Upper lobe of left lung (tissue), 6 donors: ENCODE results near the gene YIPF4. TPM values are rescaled to one million over a fixed set of nuclear protein-coding genes. Genes with fewer than 3 reads are reported as not detected.
"Not testable (repeated sequence)": the region's sequence is repeated elsewhere in the genome, so short reads cannot be mapped to it uniquely, and the experiment has no call there.

ENCODE experiments used
- ATAC-seq, 2 donors: fragments of 200-7000 bp; cut with Tn5 transposase; one replicate each; pipeline ENCODE4 v1.9.1; 2022; ENCODE audit warnings: mild to moderate bottlenecking in 2 of 2, moderate library complexity in 2 of 2; ENCODE audit not compliant: low FRiP score in 2 of 2
- DNase-seq, 2 donors: peaks; one replicate each; pipeline ENCODE4 v3.0.0-alpha.2; 2019 to 2020
- H3K27ac ChIP-seq, 4 donors: fragments of 200-600 bp; sonication (generic); one replicate each; pipeline ENCODE4 v1.5.1; 2016 to 2019
- H3K27me3 ChIP-seq, 4 donors: fragments of 200-600 bp; sonication (generic); one replicate each; pipeline ENCODE4 v1.5.1; 2017 to 2019
- H3K36me3 ChIP-seq, 4 donors: fragments of 200-600 bp; sonication (generic); one replicate each; pipeline ENCODE4 v1.5.1; 2016 to 2019
- H3K4me1 ChIP-seq, 4 donors: fragments of 200-600 bp; sonication (generic); one replicate each; pipeline ENCODE4 v1.5.1; 2018 to 2019
- H3K4me3 ChIP-seq, 4 donors: fragments of 200-600 bp; sonication (generic); one replicate each; pipeline ENCODE4 v1.5.1; 2017 to 2019; ENCODE audit warnings: mild to moderate bottlenecking in 2 of 4, moderate library complexity in 1 of 4
- H3K9me3 ChIP-seq, 4 donors: fragments of 200-600 bp; sonication (generic); one replicate each; pipeline ENCODE4 v1.5.1; 2018 to 2019
- CTCF ChIP-seq, 6 experiments: fragments of 450-650 bp in 4 of 6; fragments of 200-600 bp in 2 of 6; sonication (generic) in 2 of 6; IDR thresholded peaks; one replicate each; pipeline ENCODE4 v1.5.1; 2016 to 2019; ENCODE audit warnings: antibody characterized with exemption in 6 of 6
- EP300 ChIP-seq, 4 donors: sonication (generic); formaldehyde crosslinking; IDR thresholded peaks; one replicate each; pipeline ENCODE4 v1.5.1; 2017; ENCODE audit warnings: antibody characterized with exemption in 4 of 4, control low read depth in 2 of 4
- POLR2A ChIP-seq, 4 donors: fragments of 450-650 bp; IDR thresholded peaks; one replicate each; pipeline ENCODE4 v1.5.1; 2016 to 2017; ENCODE audit warnings: antibody characterized with exemption in 4 of 4, mild to moderate bottlenecking in 2 of 4
- POLR2AphosphoS5 ChIP-seq, 2 donors: sonication (generic); formaldehyde crosslinking; IDR thresholded peaks; one replicate each; pipeline ENCODE4 v1.5.1; 2017; ENCODE audit warnings: antibody characterized with exemption in 2 of 2
- WGBS, 2 donors: methylation state at CpG; one replicate each; pipeline ENCODE4 v1.1.5; 2017 to 2018; 5-methylcytosine and 5-hydroxymethylcytosine counted together
- total RNA-seq, 6 donors: library from RNA; depleted of rRNA in 4 of 6; stranded (reverse); fragments of >200 nt in 4 of 6; gene quantifications; one replicate each; pipeline versions ENCODE4 v1.1.0 to v1.2.1, GENCODE V29; 2016 to 2021
- donor health status: DM: no; HTN: no; CAD: no; lungs with moderate emphysema.
- donor health status: DM: no; HTN: yes; CAD: no; lungs with severe emphysema.

Gene YIPF4
- total RNA-seq, 6 donors from 2014 or later: 13.1 to 46.5 (median 18.9) TPM

DNA sequence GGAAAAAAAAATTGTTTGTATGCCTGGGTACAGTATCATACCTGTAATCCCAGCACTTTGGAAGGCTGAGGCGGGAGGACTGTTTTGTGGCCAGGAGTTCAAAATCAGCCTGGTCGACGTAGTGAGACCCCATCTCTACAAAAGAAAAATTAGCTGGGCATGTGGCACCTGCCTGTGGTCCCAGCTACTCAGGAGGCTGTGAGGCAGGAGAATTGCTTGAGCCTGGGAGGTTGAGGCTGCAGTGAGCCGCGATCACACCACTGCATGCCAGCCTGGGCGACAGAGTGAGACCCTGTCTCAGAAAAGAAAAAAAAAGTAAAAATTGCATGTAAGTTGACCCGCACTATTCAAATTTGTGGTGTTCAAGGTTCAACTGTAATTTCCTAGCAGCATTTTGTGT, 32.9 kb downstream of the YIPF4 start:
- TF ChIP-seq EP300 (IDR thresholded peaks at IDR 0.05) (no peak), POLR2AphosphoS5 (IDR thresholded peaks at IDR 0.05) (no peak), POLR2A (IDR thresholded peaks at IDR 0.05) (no peak), CTCF (IDR thresholded peaks at IDR 0.05) (no peak)
- H3K9me3 ChIP-seq: no peaks in the 10 kb centered on the region
- ATAC-seq (no peak), DNase-seq (no peak)
- H3K27me3 ChIP-seq: no peaks in the 10 kb centered on the region
- no peaks in the 10 kb centered on the region for H3K4me1 ChIP-seq
- no peak overlapping the region for H3K27ac ChIP-seq
- H3K4me3 ChIP-seq: no peak overlapping the region
- WGBS, 2 donors: 87 to 92% methylated on average over 7 of the region's 7 CpGs
- H3K36me3 ChIP-seq: peaks cover 7 to 41% (median 18%) of the 10 kb centered on the region in 4 donors

DNA sequence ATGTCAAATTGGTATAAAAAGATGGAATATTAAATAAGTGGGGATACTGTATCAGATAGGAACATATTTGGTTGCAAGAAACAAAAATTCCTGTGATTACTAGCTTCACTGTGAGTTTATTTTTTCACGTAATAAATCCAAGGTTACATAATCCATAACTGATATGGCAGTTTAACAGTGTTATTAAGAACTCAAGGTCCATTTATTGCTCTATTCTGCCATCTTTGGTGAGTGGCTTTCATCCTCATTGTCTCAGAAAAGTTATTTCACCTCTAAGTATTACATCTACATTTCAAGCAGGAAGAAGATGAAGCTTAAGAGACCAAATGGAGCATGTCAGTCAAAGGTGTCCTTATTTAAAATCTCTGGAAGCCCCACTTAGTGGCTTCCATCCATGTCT, 37.2 kb downstream of the YIPF4 start:
- TF ChIP-seq EP300 (IDR thresholded peaks at IDR 0.05) (no peak), CTCF (IDR thresholded peaks at IDR 0.05) (no peak), POLR2AphosphoS5 (IDR thresholded peaks at IDR 0.05) (no peak), POLR2A (IDR thresholded peaks at IDR 0.05) (no peak)
- DNase-seq: no peak
- Histone ChIP-seq H3K36me3 (peaks cover 0 to 9% (median 4%) of the 10 kb centered on the region in 4 donors), H3K4me1 (no peaks in the 10 kb centered on the region), H3K9me3 (no peaks in the 10 kb centered on the region), H3K4me3 (no peak overlapping the region), H3K27ac (no peak overlapping the region), H3K27me3 (no peaks in the 10 kb centered on the region)
- WGBS, 2 donors: 91% methylated on average over 1 of the region's 1 CpG
- ATAC-seq: no peak

DNA sequence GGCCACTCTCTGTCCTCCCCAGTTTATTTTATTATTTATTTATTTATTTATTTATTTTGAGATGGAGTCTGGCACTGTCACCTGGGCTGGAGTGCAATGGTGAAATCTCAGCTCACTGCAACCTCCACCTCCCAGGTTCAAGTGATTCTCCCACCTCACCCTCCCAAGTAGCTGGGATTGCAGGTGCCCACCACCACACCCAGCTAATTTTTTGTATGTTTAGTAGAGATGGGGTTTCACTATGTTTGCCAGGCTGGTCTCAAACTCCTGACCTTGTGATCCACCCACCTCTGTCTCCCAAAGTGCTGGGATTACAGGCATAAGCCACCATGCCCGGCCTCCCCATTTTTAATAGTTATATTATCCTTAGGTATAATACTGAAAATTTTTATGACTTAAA, 51.0 kb downstream of the YIPF4 start:
- H3K27ac ChIP-seq, H3K4me3 ChIP-seq, H3K4me1 ChIP-seq, H3K9me3 ChIP-seq, H3K36me3 ChIP-seq, ATAC-seq, DNase-seq, H3K27me3 ChIP-seq: not testable (repeated sequence)
- 95% methylated on average over 1 of the region's 1 CpG for WGBS, 2 donors

- not testable (repeated sequence) for H3K9me3 ChIP-seq, ATAC-seq, H3K4me3 ChIP-seq, H3K27me3 ChIP-seq, H3K4me1 ChIP-seq, H3K27ac ChIP-seq, DNase-seq, H3K36me3 ChIP-seq
- 83 to 88% methylated on average over 14 of the region's 14 CpGs for WGBS, 2 donors
These were observed 51.7 kb downstream of the YIPF4 start for GRCh38 chr2:32329180-32329980.

DNA sequence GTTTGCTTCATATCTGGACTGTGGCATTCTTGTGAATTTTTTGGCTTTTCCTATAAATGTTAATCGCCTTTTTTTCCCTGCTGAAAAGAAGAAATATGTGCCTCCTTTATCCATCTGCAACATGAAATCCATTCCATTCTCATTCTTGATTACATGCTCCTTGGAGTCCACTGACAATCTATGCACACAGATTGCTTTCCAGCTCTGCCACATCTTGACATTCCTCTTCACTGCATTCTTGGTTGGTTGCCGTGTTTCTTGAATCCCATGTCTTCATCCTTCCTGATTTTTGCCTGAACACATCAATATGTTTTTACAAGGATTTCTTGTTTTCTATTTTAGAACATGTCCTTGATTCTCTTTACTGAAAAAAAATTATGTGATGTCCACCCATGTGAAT, 52.4 kb downstream of the YIPF4 start:
- H3K9me3 ChIP-seq: no peaks in the 10 kb centered on the region
- H3K27ac ChIP-seq: no peak overlapping the region
- WGBS, 2 donors: 86 to 92% methylated on average over 2 of the region's 2 CpGs
- ATAC-seq (no peak), DNase-seq (no peak)
- no peaks in the 10 kb centered on the region for H3K36me3 ChIP-seq
- TF ChIP-seq POLR2A (IDR thresholded peaks at IDR 0.05) (no peak), POLR2AphosphoS5 (IDR thresholded peaks at IDR 0.05) (no peak), EP300 (IDR thresholded peaks at IDR 0.05) (no peak), CTCF (IDR thresholded peaks at IDR 0.05) (no peak)
- H3K4me1 ChIP-seq: no peaks in the 10 kb centered on the region
- H3K27me3 ChIP-seq: no peaks in the 10 kb centered on the region
- H3K4me3 ChIP-seq: no peak overlapping the region

DNA sequence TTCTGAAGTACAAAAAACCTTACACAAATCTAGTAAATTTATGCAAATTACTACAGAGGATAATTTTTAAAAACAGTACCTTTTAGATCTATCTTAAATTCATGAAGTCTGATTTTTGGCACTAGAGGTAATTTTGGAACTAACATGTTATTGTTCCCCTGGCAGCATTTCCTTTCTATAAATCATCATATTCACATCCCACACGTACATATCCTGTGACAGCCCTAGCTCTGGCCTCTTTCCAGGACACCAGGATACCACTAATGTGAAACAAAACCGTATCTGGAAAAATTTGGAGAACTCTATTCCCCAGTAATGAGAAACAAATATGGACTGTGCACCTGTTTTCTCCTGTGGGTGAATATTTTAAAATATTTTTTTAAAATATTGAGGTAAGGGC, 65.1 kb downstream of the YIPF4 start:
- no peak overlapping the region for H3K27ac ChIP-seq
- H3K36me3 ChIP-seq: no peaks in the 10 kb centered on the region
- TF ChIP-seq POLR2AphosphoS5 (IDR thresholded peaks at IDR 0.05) (no peak), POLR2A (IDR thresholded peaks at IDR 0.05) (no peak), EP300 (IDR thresholded peaks at IDR 0.05) (no peak), CTCF (IDR thresholded peaks at IDR 0.05) (no peak)
- no peaks in the 10 kb centered on the region for H3K4me1 ChIP-seq
- 33 to 43% methylated on average over 2 of the region's 2 CpGs for WGBS, 2 donors
- H3K9me3 ChIP-seq: no peaks in the 10 kb centered on the region
- H3K27me3 ChIP-seq: no peaks in the 10 kb centered on the region
- ATAC-seq (no peak), DNase-seq (no peak)
- no peak overlapping the region for H3K4me3 ChIP-seq

DNA sequence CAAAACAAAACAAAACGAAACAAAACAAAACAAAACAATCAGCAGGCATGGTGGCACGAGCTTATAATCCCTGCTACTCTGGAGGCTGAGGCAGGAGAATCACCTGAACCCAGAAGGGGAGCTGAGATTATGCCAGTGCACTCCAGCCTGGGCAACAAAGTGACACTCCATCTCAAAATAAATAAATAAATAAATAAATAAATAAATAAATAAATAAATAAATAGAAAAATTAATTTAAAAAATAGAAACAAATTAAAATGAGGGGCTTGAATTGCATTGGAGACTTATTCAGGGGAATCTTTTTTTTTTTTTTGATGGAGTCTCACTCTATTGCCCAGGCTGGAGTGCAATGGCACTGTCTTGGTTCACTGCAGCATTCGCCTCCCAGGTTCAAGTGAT, 73.1 kb downstream of the YIPF4 start:
- H3K9me3 ChIP-seq, H3K27ac ChIP-seq, ATAC-seq, H3K36me3 ChIP-seq, H3K4me1 ChIP-seq, H3K4me3 ChIP-seq, H3K27me3 ChIP-seq, DNase-seq: not testable (repeated sequence)
- WGBS, 2 donors: 90 to 97% methylated on average over 3 of the region's 3 CpGs
